Activated CD8-positive, alpha-beta memory T cell treated with anti-CD3 and anti-CD28 coated beads for 36 hours (primary cell): ENCODE data around the gene ELK1. TPM values are rescaled to one million over a fixed set of nuclear protein-coding genes. Genes with fewer than 3 reads are reported as not detected.

Experiments used
- CTCF ChIA-PET: fragments of 350-600 bp; sonication (Branson Sonifier 250); formaldehyde crosslinking; loops from one replicate; lab custom pipeline; 2021; ENCODE audit warnings: antibody characterized with exemption; lab: Charles Lee
- POLR2A ChIA-PET: fragments of 350-600 bp; sonication (Branson Sonifier 250); formaldehyde crosslinking; loops from one replicate; lab custom pipeline; 2021; ENCODE audit warnings: antibody characterized with exemption; lab: Charles Lee
- total RNA-seq, 2 experiments: library from RNA; stranded (reverse); gene quantifications; one replicate each; pipeline ENCODE4 v1.2.3, GENCODE V29; 2021

The ELK1 gene
- total RNA-seq, 2 experiments from 2014 or later: 63.4 to 67.7 TPM

DNA sequence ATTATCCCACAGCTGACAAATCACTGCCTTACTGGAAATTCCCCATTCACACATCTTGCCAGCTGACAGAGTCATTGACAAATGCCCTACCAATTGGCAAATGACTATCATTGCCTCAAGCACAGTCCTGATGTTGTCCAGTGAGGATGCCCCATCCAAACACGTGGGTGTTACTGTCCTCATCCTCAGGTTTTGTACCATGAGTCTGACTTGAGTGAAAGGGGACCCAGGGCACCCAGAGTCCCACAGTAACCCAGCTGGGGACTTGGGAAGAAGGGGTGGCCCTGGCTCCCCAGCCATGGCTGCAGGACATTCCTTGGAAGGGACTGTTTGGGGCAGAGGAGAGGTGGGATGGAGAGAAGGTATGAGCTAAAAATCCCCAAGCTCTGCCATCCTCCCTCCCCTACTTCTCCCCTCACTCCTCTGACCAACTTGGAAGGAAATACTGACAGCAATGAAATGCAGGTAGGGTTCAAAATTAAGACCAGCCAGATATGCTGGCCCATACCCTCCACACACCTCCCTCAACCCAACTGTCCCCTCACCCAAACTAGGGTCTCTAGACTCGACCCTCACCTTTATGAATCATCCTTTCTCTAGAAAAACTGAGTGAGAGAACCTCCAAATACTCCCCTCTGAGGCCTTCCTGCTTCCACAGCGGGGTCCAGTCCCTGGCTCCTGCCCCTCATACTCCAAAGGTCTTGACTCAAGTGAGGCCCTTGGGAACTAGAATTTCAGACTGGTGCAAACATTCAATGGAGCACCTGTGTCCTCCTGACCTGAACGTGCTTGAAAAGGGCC is 63.1 kb downstream of the ELK1 start:
- ChIA-PET POLR2A (no interaction called here), CTCF (no interaction called here)

DNA sequence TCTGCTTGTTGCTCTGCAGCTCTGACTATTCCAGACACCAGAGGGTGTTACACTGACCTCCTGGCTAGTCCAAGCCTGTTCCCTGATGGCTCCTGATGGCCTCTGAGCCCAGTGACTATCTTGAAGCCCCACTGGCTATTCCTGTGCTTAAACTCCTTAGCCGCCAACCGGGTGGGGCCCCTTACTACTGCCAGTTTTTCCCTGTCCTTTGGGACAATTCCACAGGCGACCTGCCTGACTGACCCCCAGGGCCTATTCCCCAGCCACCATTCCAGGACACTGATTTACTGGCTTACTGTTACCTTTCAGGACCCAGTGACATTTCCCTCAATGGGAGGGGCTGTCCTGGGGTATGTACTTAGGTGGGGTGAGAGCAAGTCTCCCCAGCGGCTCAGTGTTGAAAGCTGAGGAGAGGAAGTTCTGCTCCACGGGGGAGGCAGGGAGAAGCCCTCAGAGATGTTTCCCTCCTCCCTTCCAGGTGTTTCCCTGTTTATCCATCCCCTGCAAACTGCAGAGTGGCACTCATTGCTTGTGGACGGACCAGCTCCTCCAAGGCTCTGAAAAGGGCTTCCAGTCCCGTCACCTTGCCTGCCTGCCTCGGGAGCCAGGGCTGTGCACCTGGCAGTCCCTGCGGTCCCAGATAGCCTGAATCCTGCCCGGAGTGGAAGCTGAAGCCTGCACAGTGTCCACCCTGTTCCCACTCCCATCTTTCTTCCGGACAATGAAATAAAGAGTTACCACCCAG is 64.1 kb downstream of the ELK1 start:
- ChIA-PET POLR2A (no interaction called here), CTCF (no interaction called here)

Other genes with a start within 250 kb of the ELK1 start
- gene ZNF41, start 167.3 kb downstream of the ELK1 start, total RNA-seq: 1 to 10 TPM; 9.4 to 9.9 TPM
- gene ARAF, start 89.4 kb downstream of the ELK1 start, total RNA-seq: 10 to 100 TPM; 69.8 to 75.9 TPM
- 1 to 10 TPM; 4.0 to 4.1 TPM for gene TIMP1, start 68.1 kb downstream of the ELK1 start, total RNA-seq
- gene SYN1, start 30.7 kb downstream of the ELK1 start, total RNA-seq: under 1 TPM; 0.27 to 0.84 TPM
- 1 to 10 TPM in 1 of 2 experiments, under 1 TPM in 1; 0.61 to 1.3 TPM for gene CFP, start 20.6 kb downstream of the ELK1 start, total RNA-seq
- 100 to 1,000 TPM; 152 to 172 TPM for gene UXT, start 8.6 kb upstream of the ELK1 start, total RNA-seq
- gene ZNF81, start 186.3 kb upstream of the ELK1 start, total RNA-seq: 1 to 10 TPM; 5.5 to 5.7 TPM